Fibroblast of lung (primary cell): ENCODE data around the gene NMNAT2.

Experiments
- EZH2 ChIP-seq: IDR thresholded peaks from 2 replicates; pipeline ENCODE4 v1.5.1; 2012; ENCODE audit warnings: low read length, control low read depth, mild to moderate bottlenecking; ENCODE audit errors: missing control alignments
- TF ChIP-seq, protein P1 (sequence below), 2 donors: IDR thresholded peaks in 1 of 2; conservative IDR thresholded peaks in 1 of 2; 1 replicate in 1 of 2; 2 replicates in 1 of 2; pipeline ENCODE4 v1.5.1; 2011 to 2012; ENCODE audit warnings: low read length in 2 of 2, control low read depth in 1 of 2, inconsistent platforms in 1 of 2, low read depth in 1 of 2, mild to moderate bottlenecking in 1 of 2

DNA sequence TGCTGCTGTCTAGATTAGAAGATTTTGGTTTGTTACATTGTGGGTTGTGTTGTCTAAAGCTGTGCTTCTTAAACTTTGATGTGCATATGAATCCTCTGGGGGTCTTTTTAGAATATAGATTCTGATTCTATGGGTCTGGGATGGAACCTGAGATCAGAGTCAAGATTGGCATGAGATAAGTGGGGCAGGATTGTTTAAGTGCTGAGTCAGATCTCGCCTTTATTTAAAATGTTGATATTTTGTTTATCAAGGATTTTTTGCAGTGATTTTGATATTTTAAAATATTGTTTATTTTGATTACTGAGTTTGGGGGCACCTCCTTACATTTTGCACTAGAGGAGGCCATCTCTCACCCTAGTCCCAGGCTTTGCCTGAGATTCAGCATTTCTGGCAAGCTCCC is 117.4 kb downstream of the NMNAT2 start:
- TF ChIP-seq, protein P1, sequence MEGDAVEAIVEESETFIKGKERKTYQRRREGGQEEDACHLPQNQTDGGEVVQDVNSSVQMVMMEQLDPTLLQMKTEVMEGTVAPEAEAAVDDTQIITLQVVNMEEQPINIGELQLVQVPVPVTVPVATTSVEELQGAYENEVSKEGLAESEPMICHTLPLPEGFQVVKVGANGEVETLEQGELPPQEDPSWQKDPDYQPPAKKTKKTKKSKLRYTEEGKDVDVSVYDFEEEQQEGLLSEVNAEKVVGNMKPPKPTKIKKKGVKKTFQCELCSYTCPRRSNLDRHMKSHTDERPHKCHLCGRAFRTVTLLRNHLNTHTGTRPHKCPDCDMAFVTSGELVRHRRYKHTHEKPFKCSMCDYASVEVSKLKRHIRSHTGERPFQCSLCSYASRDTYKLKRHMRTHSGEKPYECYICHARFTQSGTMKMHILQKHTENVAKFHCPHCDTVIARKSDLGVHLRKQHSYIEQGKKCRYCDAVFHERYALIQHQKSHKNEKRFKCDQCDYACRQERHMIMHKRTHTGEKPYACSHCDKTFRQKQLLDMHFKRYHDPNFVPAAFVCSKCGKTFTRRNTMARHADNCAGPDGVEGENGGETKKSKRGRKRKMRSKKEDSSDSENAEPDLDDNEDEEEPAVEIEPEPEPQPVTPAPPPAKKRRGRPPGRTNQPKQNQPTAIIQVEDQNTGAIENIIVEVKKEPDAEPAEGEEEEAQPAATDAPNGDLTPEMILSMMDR (conservative IDR thresholded peaks at IDR 0.05 in 1 of 2, IDR thresholded peaks at IDR 0.05 in 1 of 2; ENCODE audit: low read depth in 1 of 2, low read length in 2 of 2): no peak
- no peak for TF ChIP-seq EZH2
